Measurements from ENCODE around the gene EFCAB14.

GRCh38 chr1:46656643-46657042 is 62.3 kb downstream of the EFCAB14 start:
- TF ChIP-seq CTCF (IDR thresholded peaks at IDR 0.05) (no peak), POLR2A (IDR thresholded peaks at IDR 0.05) (no peak)
